ENCODE data around the gene CCDC167. TPM values are rescaled to one million over a fixed set of nuclear protein-coding genes. Genes with fewer than 3 reads are reported as not detected.

Gene CCDC167
- total RNA-seq, 4 donors from 2014 or later, result 16.4 to 77.8 (median 41.6) TPM

DNA sequence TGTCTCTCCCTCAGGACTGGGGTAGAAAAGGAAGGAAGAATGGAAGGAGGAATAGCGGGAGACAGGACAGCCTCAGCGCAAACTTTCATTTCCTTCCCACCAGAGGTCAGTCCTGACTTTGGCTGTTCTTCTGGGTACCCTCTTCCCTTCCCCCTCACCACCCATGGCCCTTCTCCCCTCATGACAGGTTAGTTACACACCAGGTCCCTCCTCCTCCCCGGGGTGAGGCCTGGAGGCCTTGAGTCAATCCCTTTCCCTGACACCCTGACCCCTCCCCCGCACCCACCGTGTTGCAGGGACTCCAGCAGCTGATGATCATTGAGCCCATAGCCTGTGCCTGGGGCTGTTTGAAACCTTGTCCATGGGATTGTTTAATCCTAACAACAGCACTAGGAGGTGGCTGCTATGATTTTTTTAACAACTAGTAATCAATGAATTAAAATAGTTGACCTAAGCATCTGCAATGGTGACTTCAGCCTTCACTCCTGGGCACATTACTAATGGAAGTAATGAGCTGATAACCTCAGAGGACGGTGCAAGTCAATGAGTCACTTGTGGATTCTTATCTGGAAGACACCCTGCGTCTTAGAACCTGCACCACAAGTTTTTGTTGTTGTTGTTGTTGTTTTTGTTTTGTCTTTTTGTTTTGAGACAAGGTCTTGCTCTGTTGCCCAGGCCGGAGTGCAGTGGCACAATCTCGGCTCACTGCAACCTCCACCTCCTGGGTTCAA is 46.6 kb upstream of the CCDC167 start:
- 60% methylated on average over 9 of the region's 9 CpGs for WGBS, 2 donors
- intact Hi-C loops (cut with DNase I), result no loop called here
- Histone ChIP-seq H3K27ac (no peak overlapping the region), H3K4me1 (peaks cover 6 to 20% (median 10%) of the 10 kb centered on the region in 3 donors), H3K36me3 (no peaks in the 10 kb centered on the region), H3K4me3 (no peak overlapping the region), H3K27me3 (no peaks in the 10 kb centered on the region), H3K9me3 (no peaks in the 10 kb centered on the region)
- DNase-seq, result no peak
- TF ChIP-seq, protein P1, sequence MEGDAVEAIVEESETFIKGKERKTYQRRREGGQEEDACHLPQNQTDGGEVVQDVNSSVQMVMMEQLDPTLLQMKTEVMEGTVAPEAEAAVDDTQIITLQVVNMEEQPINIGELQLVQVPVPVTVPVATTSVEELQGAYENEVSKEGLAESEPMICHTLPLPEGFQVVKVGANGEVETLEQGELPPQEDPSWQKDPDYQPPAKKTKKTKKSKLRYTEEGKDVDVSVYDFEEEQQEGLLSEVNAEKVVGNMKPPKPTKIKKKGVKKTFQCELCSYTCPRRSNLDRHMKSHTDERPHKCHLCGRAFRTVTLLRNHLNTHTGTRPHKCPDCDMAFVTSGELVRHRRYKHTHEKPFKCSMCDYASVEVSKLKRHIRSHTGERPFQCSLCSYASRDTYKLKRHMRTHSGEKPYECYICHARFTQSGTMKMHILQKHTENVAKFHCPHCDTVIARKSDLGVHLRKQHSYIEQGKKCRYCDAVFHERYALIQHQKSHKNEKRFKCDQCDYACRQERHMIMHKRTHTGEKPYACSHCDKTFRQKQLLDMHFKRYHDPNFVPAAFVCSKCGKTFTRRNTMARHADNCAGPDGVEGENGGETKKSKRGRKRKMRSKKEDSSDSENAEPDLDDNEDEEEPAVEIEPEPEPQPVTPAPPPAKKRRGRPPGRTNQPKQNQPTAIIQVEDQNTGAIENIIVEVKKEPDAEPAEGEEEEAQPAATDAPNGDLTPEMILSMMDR (IDR thresholded peaks at IDR 0.05), result no peak
- no peak for TF ChIP-seq POLR2A (IDR thresholded peaks at IDR 0.05)

DNA sequence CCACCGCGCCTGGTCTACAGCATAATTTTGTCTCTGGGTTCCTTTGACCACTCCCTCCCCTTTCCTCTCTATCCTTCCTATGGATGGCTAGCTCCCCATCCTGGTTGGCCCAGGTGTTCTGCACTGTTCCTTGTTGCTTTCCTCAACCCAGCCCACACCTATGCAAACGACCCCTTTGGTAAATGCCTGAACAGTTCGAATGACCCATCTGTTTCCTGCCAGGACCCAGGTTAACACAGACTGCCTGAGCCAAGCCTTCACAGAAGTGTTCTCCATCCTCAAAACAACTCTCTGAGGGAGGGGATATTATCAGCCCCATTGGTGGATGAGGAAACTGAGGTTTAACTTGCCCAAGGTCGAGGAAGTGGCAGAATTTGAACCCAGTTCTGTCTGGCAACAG is 44.8 kb upstream of the CCDC167 start:
- H3K4me3 ChIP-seq, result no peak overlapping the region
- WGBS, 2 donors, result 77 to 79% methylated on average over 5 of the region's 5 CpGs
- no peaks in the 10 kb centered on the region for H3K36me3 ChIP-seq
- no peak overlapping the region for H3K27ac ChIP-seq
- intact Hi-C loops (cut with DNase I), result no loop called here
- TF ChIP-seq POLR2A (IDR thresholded peaks at IDR 0.05), result no peak
- TF ChIP-seq, protein P1 (IDR thresholded peaks at IDR 0.05), result no peak
- H3K9me3 ChIP-seq, result no peaks in the 10 kb centered on the region
- peaks cover 6 to 20% (median 10%) of the 10 kb centered on the region in 3 donors for H3K4me1 ChIP-seq
- H3K27me3 ChIP-seq, result no peaks in the 10 kb centered on the region
- no peak for DNase-seq

- Histone ChIP-seq H3K36me3 (no peaks in the 10 kb centered on the region), H3K27me3 (peaks cover 0 to 5% (median 0%) of the 10 kb centered on the region in 4 donors), H3K9me3 (no peaks in the 10 kb centered on the region), H3K27ac (no peak overlapping the region), H3K4me1 (peaks cover 6 to 17% (median 10%) of the 10 kb centered on the region in 3 donors), H3K4me3 (no peak overlapping the region)
- no peak for DNase-seq
- intact Hi-C loops (cut with DNase I), result no loop called here
- TF ChIP-seq, protein P1 (IDR thresholded peaks at IDR 0.05), result no peak
- TF ChIP-seq POLR2A (IDR thresholded peaks at IDR 0.05), result no peak
- 69 to 83% methylated on average over 4 of the region's 4 CpGs for WGBS, 2 donors
Measured at GRCh38 chr6:37543361-37543760, 43.7 kb upstream of the CCDC167 start.

GRCh38 chr6:37541346-37541745 is 41.7 kb upstream of the CCDC167 start:
- Histone ChIP-seq H3K36me3 (no peaks in the 10 kb centered on the region), H3K4me3 (no peak overlapping the region), H3K4me1 (peaks cover under 1 to 6% (median 5%) of the 10 kb centered on the region in 3 donors), H3K27ac (no peak overlapping the region), H3K27me3 (peaks cover 0 to 25% (median 2%) of the 10 kb centered on the region in 4 donors), H3K9me3 (no peaks in the 10 kb centered on the region)
- intact Hi-C loops (cut with DNase I), result no loop called here
- 77 to 96% methylated on average over 3 to 4 of the region's 4 CpGs for WGBS, 2 donors
- no peak for DNase-seq
- TF ChIP-seq, protein P1 (IDR thresholded peaks at IDR 0.05), result no peak

- Histone ChIP-seq H3K36me3 (no peaks in the 10 kb centered on the region), H3K4me1 (peaks cover 10 to 15% (median 14%) of the 10 kb centered on the region in 3 donors), H3K9me3 (no peaks in the 10 kb centered on the region), H3K27ac (no peak overlapping the region), H3K4me3 (no peak overlapping the region), H3K27me3 (peaks cover 0 to 35% (median 3%) of the 10 kb centered on the region in 4 donors)
- no peak for DNase-seq
- WGBS, 2 donors, result 53 to 62% methylated on average over 4 of the region's 4 CpGs
- intact Hi-C loops (cut with DNase I), result no loop called here
- TF ChIP-seq, protein P1 (IDR thresholded peaks at IDR 0.05), result no peak
- no peak for TF ChIP-seq POLR2A (IDR thresholded peaks at IDR 0.05)
Measured at GRCh38 chr6:37540390-37540789, 40.7 kb upstream of the CCDC167 start.

All from esophagus squamous epithelium (tissue), 5 donors.